ENCODE data around the gene ARHGAP26. TPM values are rescaled to one million over a fixed set of nuclear protein-coding genes. Genes with fewer than 3 reads are reported as not detected.

ARHGAP26 gene
- total RNA-seq, 6 experiments from 2014 or later, result 6.7 to 14.5 (median 8.3) TPM

DNA sequence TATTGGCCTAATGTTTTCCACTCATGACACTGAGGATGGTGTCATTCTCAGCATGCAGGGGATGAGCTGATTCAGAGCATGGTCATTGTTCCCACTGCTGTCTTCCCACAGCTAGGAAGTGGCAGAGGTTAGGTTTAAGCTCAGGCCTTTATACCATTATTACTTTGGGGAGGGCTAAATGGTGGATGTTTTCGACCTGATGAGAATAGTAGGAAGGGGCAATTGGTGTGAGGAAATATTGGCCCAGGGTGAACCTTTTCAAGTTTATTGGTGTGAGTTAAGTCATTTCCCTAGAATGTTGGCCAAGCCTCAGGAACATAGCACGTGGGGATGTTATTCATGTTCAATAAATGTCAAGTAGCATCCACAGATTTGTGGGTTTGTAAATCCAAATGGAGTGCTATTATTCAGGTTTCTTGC lies 59.6 kb downstream of the ARHGAP26 start:
- ATAC-seq, result no peak
- H3K4me1 ChIP-seq, result no peaks in the 10 kb centered on the region
- intact Hi-C loops (cut with DNase I), result no loop called here

DNA sequence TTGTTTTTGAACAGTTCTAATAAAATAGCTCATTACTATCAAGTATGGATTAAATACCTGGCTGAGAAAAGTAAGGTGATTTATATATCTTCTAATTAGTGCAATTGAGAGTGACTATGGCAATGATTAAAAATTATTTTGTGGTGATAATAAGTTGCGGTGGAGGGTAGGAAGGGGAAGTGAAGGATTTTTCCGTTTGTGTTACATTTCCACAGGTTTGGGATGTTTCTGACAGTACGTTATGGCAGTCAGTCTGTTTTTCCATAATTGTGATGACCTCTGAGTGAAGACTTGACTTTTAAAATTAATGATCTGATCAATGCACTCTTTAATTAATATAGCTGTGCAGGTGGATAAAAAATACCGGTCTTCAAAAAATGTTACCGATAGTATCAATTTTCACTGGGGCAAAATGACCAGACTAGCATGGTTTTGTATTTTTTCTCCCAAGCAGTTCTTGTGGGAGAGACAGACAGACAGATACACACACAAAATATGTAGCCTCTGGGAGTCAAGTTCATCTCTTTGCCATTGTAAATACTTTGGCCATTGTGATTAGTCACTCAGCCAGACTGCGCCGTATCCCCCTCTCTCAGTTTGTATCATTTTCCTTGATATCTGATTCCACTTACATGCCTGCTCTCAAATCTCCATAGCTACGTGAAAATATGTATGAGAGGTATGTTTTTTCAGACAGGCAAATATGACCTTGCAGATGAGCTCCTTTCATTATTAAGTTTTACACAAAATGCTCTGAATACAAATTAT lies 60.2 kb downstream of the ARHGAP26 start:
- intact Hi-C loops (cut with DNase I), result no loop called here
- no peak for TF ChIP-seq POLR2A (IDR thresholded peaks at IDR 0.05)
- TF ChIP-seq, protein P1, sequence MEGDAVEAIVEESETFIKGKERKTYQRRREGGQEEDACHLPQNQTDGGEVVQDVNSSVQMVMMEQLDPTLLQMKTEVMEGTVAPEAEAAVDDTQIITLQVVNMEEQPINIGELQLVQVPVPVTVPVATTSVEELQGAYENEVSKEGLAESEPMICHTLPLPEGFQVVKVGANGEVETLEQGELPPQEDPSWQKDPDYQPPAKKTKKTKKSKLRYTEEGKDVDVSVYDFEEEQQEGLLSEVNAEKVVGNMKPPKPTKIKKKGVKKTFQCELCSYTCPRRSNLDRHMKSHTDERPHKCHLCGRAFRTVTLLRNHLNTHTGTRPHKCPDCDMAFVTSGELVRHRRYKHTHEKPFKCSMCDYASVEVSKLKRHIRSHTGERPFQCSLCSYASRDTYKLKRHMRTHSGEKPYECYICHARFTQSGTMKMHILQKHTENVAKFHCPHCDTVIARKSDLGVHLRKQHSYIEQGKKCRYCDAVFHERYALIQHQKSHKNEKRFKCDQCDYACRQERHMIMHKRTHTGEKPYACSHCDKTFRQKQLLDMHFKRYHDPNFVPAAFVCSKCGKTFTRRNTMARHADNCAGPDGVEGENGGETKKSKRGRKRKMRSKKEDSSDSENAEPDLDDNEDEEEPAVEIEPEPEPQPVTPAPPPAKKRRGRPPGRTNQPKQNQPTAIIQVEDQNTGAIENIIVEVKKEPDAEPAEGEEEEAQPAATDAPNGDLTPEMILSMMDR (IDR thresholded peaks at IDR 0.05), result no peak
- no peaks in the 10 kb centered on the region for H3K27me3 ChIP-seq
- no peaks in the 10 kb centered on the region for H3K4me1 ChIP-seq
- no peak overlapping the region for H3K4me3 ChIP-seq
- H3K27ac ChIP-seq, result no peak overlapping the region
- DNase-seq (no peak), ATAC-seq (no peak)
- H3K9me3 ChIP-seq, result no peaks in the 10 kb centered on the region
- 86% methylated on average over 8 of the region's 8 CpGs for WGBS (ENCODE audit: insufficient coverage, low coverage, low lambda C conversion rate, missing lambda C conversion rate)
- no peaks in the 10 kb centered on the region for H3K36me3 ChIP-seq

More for the DNA sequence above, 59.6 kb downstream of the ARHGAP26 start:
- Histone ChIP-seq H3K4me3 (no peak overlapping the region), H3K27me3 (no peaks in the 10 kb centered on the region), H3K9me3 (no peaks in the 10 kb centered on the region), H3K27ac (no peak overlapping the region), H3K36me3 (no peaks in the 10 kb centered on the region)
- no peak for TF ChIP-seq POLR2A (IDR thresholded peaks at IDR 0.05)
- TF ChIP-seq, protein P1 (IDR thresholded peaks at IDR 0.05), result no peak
- WGBS (ENCODE audit: insufficient coverage, low coverage, low lambda C conversion rate, missing lambda C conversion rate), result 74% methylated on average over 2 of the region's 2 CpGs
- no peak for DNase-seq

DNA sequence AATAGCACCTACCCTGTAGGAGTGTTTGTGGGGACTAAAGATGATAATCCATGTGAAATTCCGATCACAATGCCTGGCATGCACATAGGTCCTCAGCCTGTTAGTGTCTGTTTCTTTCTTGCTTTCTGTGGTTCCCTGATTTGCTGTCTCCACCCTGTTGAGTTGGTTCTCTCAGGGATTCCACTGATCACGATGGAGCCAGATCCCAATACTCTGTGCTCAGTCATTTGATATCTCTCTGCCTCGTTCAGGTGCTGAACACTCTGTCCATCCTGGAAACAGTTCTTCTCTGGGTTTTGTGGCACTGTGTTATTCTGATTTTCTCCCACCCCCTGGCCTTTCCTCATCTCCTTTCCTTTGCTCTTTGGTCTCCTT lies 60.8 kb downstream of the ARHGAP26 start:
- Histone ChIP-seq H3K4me1 (no peaks in the 10 kb centered on the region), H3K27ac (no peak overlapping the region), H3K4me3 (no peak overlapping the region), H3K36me3 (no peaks in the 10 kb centered on the region), H3K27me3 (no peaks in the 10 kb centered on the region), H3K9me3 (no peaks in the 10 kb centered on the region)
- intact Hi-C loops (cut with DNase I), result no loop called here
- TF ChIP-seq POLR2A (IDR thresholded peaks at IDR 0.05), result no peak
- TF ChIP-seq, protein P1 (IDR thresholded peaks at IDR 0.05), result no peak
- WGBS (ENCODE audit: insufficient coverage, low coverage, low lambda C conversion rate, missing lambda C conversion rate), result 96% methylated on average over 3 of the region's 3 CpGs
- ATAC-seq, result no peak
- DNase-seq, result no peak

DNA sequence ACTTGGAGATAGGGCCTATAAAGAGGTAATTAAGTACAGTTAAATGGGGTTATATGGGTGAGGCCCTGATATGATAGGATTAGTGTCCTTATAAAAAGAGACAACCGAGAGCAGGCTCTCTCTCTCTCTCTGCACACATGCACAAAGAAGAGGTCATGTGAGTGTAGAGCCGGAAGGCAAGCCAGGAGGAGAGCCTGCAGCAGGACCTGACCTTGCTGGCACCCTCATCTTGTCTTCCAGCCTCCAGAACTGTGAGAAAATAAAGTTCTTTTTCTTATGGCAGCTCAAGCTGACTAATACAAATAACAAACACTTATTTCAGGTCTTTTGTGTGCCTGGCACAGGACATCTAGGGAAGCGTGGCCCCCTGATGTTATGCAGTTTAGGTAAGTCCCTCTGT lies 62.1 kb downstream of the ARHGAP26 start:
- no peak overlapping the region for H3K27ac ChIP-seq
- DNase-seq (no peak), ATAC-seq (peak in 3 of 4 donors; percentile 12 to 53 (median 26))
- no peaks in the 10 kb centered on the region for H3K27me3 ChIP-seq
- no peaks in the 10 kb centered on the region for H3K36me3 ChIP-seq
- WGBS (ENCODE audit: insufficient coverage, low coverage, low lambda C conversion rate, missing lambda C conversion rate), result 72% methylated on average over 3 of the region's 3 CpGs
- no peak overlapping the region for H3K4me3 ChIP-seq
- no peaks in the 10 kb centered on the region for H3K9me3 ChIP-seq
- intact Hi-C loops (cut with DNase I), result no loop called here
- TF ChIP-seq POLR2A (IDR thresholded peaks at IDR 0.05), result no peak
- TF ChIP-seq, protein P1 (IDR thresholded peaks at IDR 0.05), result no peak
- no peaks in the 10 kb centered on the region for H3K4me1 ChIP-seq
